ENCODE measurements around the gene CNGA3.

CNGA3 gene

GRCh38 chr2:98329549-98329948 lies 16.7 kb upstream of the CNGA3 start:
- no peak for DNase-seq (ENCODE audit: low read depth)

- no peak for DNase-seq (ENCODE audit: low read depth)
Measured at GRCh38 chr2:98332989-98333388, 13.3 kb upstream of the CNGA3 start.

- no peak for DNase-seq (ENCODE audit: low read depth)
Measured at GRCh38 chr2:98333922-98334321, 12.3 kb upstream of the CNGA3 start.

GRCh38 chr2:98334439-98335078 lies 11.7 kb upstream of the CNGA3 start:
- DNase-seq (ENCODE audit: low read depth) = no peak

- DNase-seq (ENCODE audit: low read depth) = no peak
Measured at GRCh38 chr2:98335271-98335670, 11.0 kb upstream of the CNGA3 start.

GRCh38 chr2:98341241-98341640 lies 5.0 kb upstream of the CNGA3 start:
- DNase-seq (ENCODE audit: low read depth) = no peak

- DNase-seq (ENCODE audit: low read depth) = no peak
Measured at GRCh38 chr2:98343285-98343684, 3.0 kb upstream of the CNGA3 start.

- DNase-seq (ENCODE audit: low read depth) = no peak
Measured at GRCh38 chr2:98347298-98348065, 1.2 kb downstream of the CNGA3 start.

- no peak for DNase-seq (ENCODE audit: low read depth)
Measured at GRCh38 chr2:98348066-98348561, 1.9 kb downstream of the CNGA3 start.

- no peak for DNase-seq (ENCODE audit: low read depth)
Measured at GRCh38 chr2:98350411-98350810, 4.2 kb downstream of the CNGA3 start.

- DNase-seq (ENCODE audit: low read depth) = no peak
Measured at GRCh38 chr2:98355881-98356280, 9.6 kb downstream of the CNGA3 start.

- no peak for DNase-seq (ENCODE audit: low read depth)
Measured at GRCh38 chr2:98356729-98357128, 10.5 kb downstream of the CNGA3 start.

- DNase-seq (ENCODE audit: low read depth) = no peak
Measured at GRCh38 chr2:98357849-98358248, 11.6 kb downstream of the CNGA3 start.

- no peak for DNase-seq (ENCODE audit: low read depth)
Measured at GRCh38 chr2:98359986-98360385, 13.7 kb downstream of the CNGA3 start.

GRCh38 chr2:98367721-98368120 lies 21.5 kb downstream of the CNGA3 start:
- DNase-seq (ENCODE audit: low read depth) = no peak

- DNase-seq (ENCODE audit: low read depth) = no peak
Measured at GRCh38 chr2:98369710-98370239, 23.5 kb downstream of the CNGA3 start.

- DNase-seq (ENCODE audit: low read depth) = no peak
Measured at GRCh38 chr2:98372121-98372520, 25.9 kb downstream of the CNGA3 start.

GRCh38 chr2:98372579-98372978 lies 26.3 kb downstream of the CNGA3 start:
- no peak for DNase-seq (ENCODE audit: low read depth)

GRCh38 chr2:98374286-98374685 lies 28.0 kb downstream of the CNGA3 start:
- no peak for DNase-seq (ENCODE audit: low read depth)

- no peak for DNase-seq (ENCODE audit: low read depth)
Measured at GRCh38 chr2:98374958-98375570, 28.8 kb downstream of the CNGA3 start.

GRCh38 chr2:98376301-98376910 lies 30.1 kb downstream of the CNGA3 start:
- no peak for DNase-seq (ENCODE audit: low read depth)

- DNase-seq (ENCODE audit: low read depth) = no peak
Measured at GRCh38 chr2:98376996-98377395, 30.7 kb downstream of the CNGA3 start.

Measured in stimulated activated CD8-positive, alpha-beta memory T cell treated with anti-CD3 and anti-CD28 coated beads, Interleukin-4, amount 100 ng/mL, for 24 hours (primary cell).